ENCODE measurements around the gene SPOCK1. TPM values are rescaled to one million over a fixed set of nuclear protein-coding genes. Genes with fewer than 3 reads are reported as not detected.

The SPOCK1 gene
- total and polyA plus RNA-seq, 2 of the 13 experiments (the other 11 are each of a cell fraction or from before 2014, with no cell fraction given), result 0.18 to 0.29 TPM

GRCh38 chr5:136984772-136985446, 514.2 kb downstream of the SPOCK1 start:
- Histone ChIP-seq H2AFZ (ENCODE audit: low read length) (no peak overlapping the region), H3K4me1 (ENCODE audit: insufficient read depth, low read length) (no peaks in the 10 kb centered on the region), H3K4me2 (ENCODE audit: low read depth, low read length) (no peak overlapping the region), H3K27ac (ENCODE audit: extremely low read length, insufficient read depth, low read length) (no peak overlapping the region), H4K20me1 (ENCODE audit: insufficient read depth, low read length) (no peaks in the 10 kb centered on the region), H3K79me2 (ENCODE audit: insufficient read depth, low read length) (no peaks in the 10 kb centered on the region), H3K4me3 (replicated peaks in 1 of 3; ENCODE audit: insufficient read depth in 1 of 3, low read depth in 2 of 3, low read length in 3 of 3) (no peak overlapping the region), H3K9ac (ENCODE audit: insufficient read depth, low read depth, low read length) (no peak overlapping the region), H3K9me3 (ENCODE audit: low read length) (no peaks in the 10 kb centered on the region), H3K36me3 (replicated peaks in 1 of 2; ENCODE audit: control insufficient read depth in 1 of 2, insufficient read depth in 2 of 2, low read length in 2 of 2) (no peaks in the 10 kb centered on the region), H3K27me3 (ENCODE audit: control insufficient read depth in 1 of 2, insufficient read depth in 2 of 2, low read length in 2 of 2) (no peaks in the 10 kb centered on the region)
- in situ Hi-C loops (cut with HindIII; ENCODE audit: extremely low pct_ligation_motif_present, low pct_unique_long_range_greater_than_20kb), result no loop called here
- ATAC-seq (no peak), FAIRE-seq (no peak), DNase-seq (ENCODE audit: low spot score) (no peak)
- intact Hi-C loops (cut with micrococcal nuclease; ENCODE audit: unreplicated experiment), result no loop called here
- TF ChIP-seq, protein P1, sequence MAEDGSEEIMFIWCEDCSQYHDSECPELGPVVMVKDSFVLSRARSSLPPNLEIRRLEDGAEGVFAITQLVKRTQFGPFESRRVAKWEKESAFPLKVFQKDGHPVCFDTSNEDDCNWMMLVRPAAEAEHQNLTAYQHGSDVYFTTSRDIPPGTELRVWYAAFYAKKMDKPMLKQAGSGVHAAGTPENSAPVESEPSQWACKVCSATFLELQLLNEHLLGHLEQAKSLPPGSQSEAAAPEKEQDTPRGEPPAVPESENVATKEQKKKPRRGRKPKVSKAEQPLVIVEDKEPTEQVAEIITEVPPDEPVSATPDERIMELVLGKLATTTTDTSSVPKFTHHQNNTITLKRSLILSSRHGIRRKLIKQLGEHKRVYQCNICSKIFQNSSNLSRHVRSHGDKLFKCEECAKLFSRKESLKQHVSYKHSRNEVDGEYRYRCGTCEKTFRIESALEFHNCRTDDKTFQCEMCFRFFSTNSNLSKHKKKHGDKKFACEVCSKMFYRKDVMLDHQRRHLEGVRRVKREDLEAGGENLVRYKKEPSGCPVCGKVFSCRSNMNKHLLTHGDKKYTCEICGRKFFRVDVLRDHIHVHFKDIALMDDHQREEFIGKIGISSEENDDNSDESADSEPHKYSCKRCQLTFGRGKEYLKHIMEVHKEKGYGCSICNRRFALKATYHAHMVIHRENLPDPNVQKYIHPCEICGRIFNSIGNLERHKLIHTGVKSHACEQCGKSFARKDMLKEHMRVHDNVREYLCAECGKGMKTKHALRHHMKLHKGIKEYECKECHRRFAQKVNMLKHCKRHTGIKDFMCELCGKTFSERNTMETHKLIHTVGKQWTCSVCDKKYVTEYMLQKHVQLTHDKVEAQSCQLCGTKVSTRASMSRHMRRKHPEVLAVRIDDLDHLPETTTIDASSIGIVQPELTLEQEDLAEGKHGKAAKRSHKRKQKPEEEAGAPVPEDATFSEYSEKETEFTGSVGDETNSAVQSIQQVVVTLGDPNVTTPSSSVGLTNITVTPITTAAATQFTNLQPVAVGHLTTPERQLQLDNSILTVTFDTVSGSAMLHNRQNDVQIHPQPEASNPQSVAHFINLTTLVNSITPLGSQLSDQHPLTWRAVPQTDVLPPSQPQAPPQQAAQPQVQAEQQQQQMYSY (CRISPR knock-in tag; IDR thresholded peaks at IDR 0.05), result no peak
- TF ChIP-seq, protein P2, sequence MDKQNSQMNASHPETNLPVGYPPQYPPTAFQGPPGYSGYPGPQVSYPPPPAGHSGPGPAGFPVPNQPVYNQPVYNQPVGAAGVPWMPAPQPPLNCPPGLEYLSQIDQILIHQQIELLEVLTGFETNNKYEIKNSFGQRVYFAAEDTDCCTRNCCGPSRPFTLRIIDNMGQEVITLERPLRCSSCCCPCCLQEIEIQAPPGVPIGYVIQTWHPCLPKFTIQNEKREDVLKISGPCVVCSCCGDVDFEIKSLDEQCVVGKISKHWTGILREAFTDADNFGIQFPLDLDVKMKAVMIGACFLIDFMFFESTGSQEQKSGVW (CRISPR knock-in tag; IDR thresholded peaks at IDR 0.05; ENCODE audit: borderline replicate concordance), result no peak
- no peak for TF ChIP-seq ZMYM3 (CRISPR knock-in tag; IDR thresholded peaks at IDR 0.05)
- no peak for TF ChIP-seq REPIN1 (CRISPR knock-in tag; IDR thresholded peaks at IDR 0.05; ENCODE audit: borderline replicate concordance, low read depth)
- no peak for TF ChIP-seq MIER2 (CRISPR knock-in tag; IDR thresholded peaks at IDR 0.05)
- no peak for TF ChIP-seq BRD4 (CRISPR knock-in tag; IDR thresholded peaks at IDR 0.05)
- TF ChIP-seq ZNF282 (IDR thresholded peaks at IDR 0.05; ENCODE audit: partially characterized antibody), result no peak
- no peak for TF ChIP-seq HOXA5 (CRISPR knock-in tag; IDR thresholded peaks at IDR 0.05)
- POLR2A ChIA-PET, result no interaction called here
- no TSS peak for BruUV-seq (replicated peaks)
- CTCF ChIA-PET (ENCODE audit: low intra/inter-chr PET ratio, low total read pairs), result no interaction called here
- WGBS (ENCODE audit: low lambda C conversion rate), result 20% methylated on average over 4 of the region's 4 CpGs
